GM12891 (cell line): ENCODE data around the gene MAML2.

Source experiments
- DNase-seq: peaks from one replicate; pipeline ENCODE4 v3.0.0; 2011; ENCODE audit warnings: low spot score; ENCODE audit not compliant: insufficient read length
- FAIRE-seq: peaks from 2 replicates; lab custom pipeline; 2011; peaks lifted over from hg19 to GRCh38; lab: Jason Lieb, UNC
- PAX5 ChIP-seq: IDR thresholded peaks from 2 replicates; pipeline ENCODE4 v1.6.1; 2011; ENCODE audit warnings: low read length, moderate library complexity, mild to moderate bottlenecking; ENCODE audit not compliant: insufficient read depth, severe bottlenecking
- POLR2A ChIP-seq: IDR thresholded peaks from 2 replicates; pipeline ENCODE4 v1.6.1; 2011; ENCODE audit warnings: low read depth, low read length, control low read depth
- POLR2AphosphoS5 ChIP-seq: IDR thresholded peaks from 2 replicates; pipeline ENCODE4 v1.6.1; 2011; ENCODE audit warnings: low read depth, low read length, control low read depth
- POU2F2 ChIP-seq: IDR thresholded peaks from 2 replicates; pipeline ENCODE4 v1.6.1; 2011; ENCODE audit warnings: low read depth, mild to moderate bottlenecking, control low read depth, low read length, moderate library complexity
- SPI1 ChIP-seq: IDR thresholded peaks from 2 replicates; pipeline ENCODE4 v1.6.1; 2011; ENCODE audit warnings: low read depth, low read length, control low read depth
- TAF1 ChIP-seq: IDR thresholded peaks from 2 replicates; pipeline ENCODE4 v1.6.1; 2011; ENCODE audit warnings: low read depth, low read length, control low read depth

Gene MAML2

DNA sequence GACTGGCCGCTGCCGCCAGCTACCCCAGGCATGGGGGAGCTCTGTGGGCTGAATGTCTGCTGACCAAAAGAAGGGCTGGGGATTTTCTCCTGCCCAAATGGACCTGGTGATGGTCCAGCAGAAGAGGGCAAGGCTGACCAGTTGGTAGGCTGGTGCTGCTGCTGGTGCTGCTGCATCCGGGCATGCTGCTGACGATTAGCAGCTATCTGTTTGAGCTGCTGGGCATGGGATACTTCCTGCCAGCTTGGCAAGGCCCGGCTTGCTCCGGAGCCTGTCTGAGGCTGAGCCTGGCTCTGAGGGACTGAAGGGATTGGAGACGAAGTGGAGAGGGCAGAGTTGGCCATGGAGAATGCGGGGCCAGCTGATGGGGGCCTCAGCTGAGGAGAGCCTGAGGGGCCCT lies 250.5 kb downstream of the MAML2 start:
- FAIRE-seq, result no peak
- no peak for DNase-seq
- no peak for TF ChIP-seq TAF1
- TF ChIP-seq POLR2A, result no peak
- no peak for TF ChIP-seq PAX5
- no peak for TF ChIP-seq POLR2AphosphoS5
- TF ChIP-seq POU2F2, result no peak
- no peak for TF ChIP-seq SPI1

DNA sequence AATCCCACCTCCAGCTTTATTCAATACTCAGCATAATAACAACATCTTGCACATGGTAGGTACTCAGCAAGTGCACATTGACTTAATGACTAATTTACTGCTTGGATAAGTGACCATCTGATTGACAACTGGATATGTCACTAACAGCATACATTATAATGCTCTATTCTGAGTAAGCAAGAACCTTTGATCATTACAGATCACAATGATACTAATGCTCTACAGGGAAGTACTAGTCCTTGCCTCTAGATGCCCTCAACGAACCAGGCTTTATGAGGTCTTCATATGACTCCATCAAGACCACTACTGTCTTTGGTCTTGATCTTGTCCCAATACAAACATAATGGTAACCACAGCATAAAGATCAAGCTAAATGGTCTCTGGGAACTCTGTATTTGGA lies 251.5 kb downstream of the MAML2 start:
- FAIRE-seq, result peak; percentile 55
- TF ChIP-seq PAX5 (no peak), POLR2A (no peak), TAF1 (no peak), POU2F2 (no peak), POLR2AphosphoS5 (no peak), SPI1 (no peak)
- no peak for DNase-seq

DNA sequence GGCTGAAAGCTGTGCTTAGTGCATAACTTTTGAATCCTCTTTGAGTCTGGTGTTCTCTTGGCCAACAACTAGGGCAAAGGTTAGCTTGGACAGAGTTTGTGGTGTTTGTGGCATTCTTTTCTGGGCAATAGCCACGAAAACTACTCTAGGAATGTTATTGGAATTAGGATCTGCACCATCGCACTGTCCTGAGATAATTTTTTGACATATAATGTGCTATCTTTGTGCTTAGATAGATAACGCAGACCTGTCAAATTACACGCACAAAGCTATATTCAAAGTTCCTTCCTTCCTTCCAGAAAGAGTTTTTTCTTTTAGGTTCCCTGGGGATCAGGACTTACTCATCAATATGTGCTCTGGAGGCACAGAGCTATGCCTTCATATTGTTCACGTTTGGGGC lies 252.3 kb downstream of the MAML2 start:
- FAIRE-seq (no peak), DNase-seq (no peak)
- TF ChIP-seq SPI1 (no peak), POLR2AphosphoS5 (no peak), POLR2A (no peak)

DNA sequence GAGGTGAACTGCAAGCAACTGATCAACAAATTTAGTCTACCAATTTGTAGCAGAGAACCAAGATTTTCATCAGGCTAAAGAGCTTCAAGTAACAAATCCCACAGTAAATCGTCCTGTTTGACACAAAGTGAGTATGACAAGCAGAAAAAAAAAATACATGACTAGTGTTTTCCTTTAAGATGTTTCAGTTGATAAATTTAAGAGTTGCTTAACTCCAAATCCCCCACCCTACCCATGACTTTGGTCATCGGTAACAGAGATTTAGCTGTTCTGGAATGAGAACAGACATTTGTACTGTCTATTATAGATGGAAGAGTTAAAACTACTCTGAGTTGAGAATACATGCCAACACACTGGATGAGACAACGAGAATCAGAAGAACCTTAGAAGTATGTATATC lies 254.1 kb downstream of the MAML2 start:
- TF ChIP-seq PAX5 (no peak), TAF1 (no peak), POU2F2 (no peak), POLR2AphosphoS5 (no peak), POLR2A (no peak), SPI1 (no peak)
- FAIRE-seq (no peak), DNase-seq (no peak)

DNA sequence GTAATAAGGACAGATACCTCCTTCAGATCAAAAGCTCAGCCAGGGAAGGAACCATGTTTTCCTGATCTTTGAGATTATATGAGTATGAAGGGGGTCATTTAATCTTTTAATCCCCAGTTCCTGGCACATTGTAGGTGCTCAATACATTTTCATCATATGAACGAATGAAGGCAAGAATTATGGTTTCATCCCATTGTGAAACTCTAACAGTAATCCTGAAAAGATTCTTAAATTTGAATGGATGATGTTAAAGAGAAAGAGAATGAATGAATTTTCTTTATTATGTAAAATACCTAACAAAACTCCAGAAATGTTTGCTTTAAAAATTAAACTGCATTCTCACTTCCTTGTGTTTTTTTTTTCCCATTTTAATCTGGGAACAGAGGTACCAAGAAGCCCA lies 256.9 kb downstream of the MAML2 start:
- no peak for FAIRE-seq
- TF ChIP-seq SPI1, result no peak
- TF ChIP-seq PAX5, result no peak
- no peak for TF ChIP-seq POLR2AphosphoS5
- TF ChIP-seq TAF1, result no peak
- no peak for TF ChIP-seq POLR2A
- TF ChIP-seq POU2F2, result no peak
- DNase-seq, result no peak

DNA sequence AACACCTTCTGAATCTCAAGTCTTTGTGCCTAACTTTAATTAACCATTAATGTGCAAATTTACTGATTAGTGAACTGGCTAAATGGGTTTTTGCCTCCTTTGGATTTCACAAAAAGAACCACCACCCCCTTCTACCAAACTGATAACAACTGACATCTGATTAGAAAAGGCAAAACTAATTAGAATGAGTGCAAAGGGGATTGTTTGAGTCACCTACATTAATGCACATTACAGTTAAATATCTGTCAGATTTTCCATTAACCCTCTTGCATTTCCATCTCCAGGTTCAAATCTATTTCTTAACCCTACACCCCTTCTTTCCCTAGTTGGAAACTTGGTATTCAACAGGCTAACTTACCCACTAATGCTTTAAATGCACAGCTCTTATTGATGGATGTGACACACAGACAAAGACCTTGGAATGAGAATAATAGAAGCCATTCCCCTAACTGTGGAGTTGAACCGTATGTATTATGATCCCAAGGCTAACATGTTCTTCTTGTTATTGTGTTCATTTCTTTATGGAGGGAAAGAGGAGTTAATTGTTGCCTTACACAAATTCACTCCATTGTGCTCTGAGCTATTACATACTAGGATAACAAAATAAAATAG lies 257.6 kb downstream of the MAML2 start:
- TF ChIP-seq PAX5 (no peak), POLR2AphosphoS5 (no peak), TAF1 (no peak), POU2F2 (no peak), POLR2A (no peak), SPI1 (no peak)
- FAIRE-seq (no peak), DNase-seq (no peak)

DNA sequence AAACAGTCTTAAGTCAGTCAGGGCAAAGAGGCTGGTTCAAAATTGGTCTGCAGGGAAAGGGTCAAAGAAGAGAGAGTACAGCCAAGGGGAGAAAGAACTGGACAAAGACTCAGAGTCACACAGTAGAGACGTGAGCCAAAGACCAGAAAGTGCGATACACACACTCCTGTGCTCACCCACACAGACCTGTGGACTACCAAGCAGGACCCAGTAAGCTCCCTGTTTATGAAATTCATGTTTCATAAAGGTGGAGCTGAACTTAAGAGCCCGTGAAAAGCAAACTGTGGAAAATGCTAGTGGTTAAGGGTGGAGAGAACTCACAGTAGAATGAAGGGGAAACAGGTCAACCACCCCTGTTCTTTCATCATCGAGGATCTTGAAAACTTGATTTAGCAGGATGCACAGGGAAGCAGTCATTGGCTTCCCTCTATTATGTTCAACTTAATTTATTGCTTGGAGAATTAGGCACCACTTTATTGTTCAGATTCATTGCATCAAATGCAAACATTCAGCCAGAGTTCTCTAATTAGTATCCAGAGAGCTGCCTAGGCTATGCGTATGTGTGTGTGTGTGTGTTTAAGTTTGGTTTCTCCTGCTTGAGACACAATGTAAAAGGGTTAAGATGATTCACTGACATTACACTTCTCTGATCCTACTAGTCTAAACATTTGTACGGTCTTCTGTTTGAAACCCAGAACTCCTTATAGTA lies 258.2 kb downstream of the MAML2 start:
- no peak for FAIRE-seq
- TF ChIP-seq POLR2A, result no peak
- TF ChIP-seq PAX5, result no peak
- TF ChIP-seq TAF1, result no peak
- TF ChIP-seq POLR2AphosphoS5, result no peak
- TF ChIP-seq POU2F2, result no peak
- TF ChIP-seq SPI1, result no peak
- no peak for DNase-seq

DNA sequence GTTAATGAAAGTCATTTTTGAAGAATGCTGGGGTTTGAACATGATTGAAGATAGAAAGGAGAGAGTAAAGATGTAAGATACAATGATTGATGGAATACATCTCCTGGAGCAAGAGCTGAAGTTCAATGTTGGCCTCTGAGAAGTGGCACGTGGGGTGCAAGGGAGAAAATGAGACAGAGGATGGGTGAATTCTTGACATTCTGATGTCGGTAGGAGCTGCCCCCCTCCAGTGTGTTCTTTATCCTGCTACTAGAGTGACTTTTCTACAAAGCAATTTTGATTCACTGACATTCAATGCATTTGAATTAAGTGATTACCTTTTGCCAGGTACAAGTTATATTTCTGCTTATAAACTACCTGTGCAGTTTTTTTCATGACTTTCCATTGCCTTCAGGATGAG lies 260.1 kb downstream of the MAML2 start:
- FAIRE-seq (no peak), DNase-seq (no peak)
- TF ChIP-seq POLR2AphosphoS5, result no peak
- no peak for TF ChIP-seq POLR2A
- no peak for TF ChIP-seq POU2F2
- TF ChIP-seq SPI1, result no peak
- TF ChIP-seq PAX5, result no peak
- no peak for TF ChIP-seq TAF1

DNA sequence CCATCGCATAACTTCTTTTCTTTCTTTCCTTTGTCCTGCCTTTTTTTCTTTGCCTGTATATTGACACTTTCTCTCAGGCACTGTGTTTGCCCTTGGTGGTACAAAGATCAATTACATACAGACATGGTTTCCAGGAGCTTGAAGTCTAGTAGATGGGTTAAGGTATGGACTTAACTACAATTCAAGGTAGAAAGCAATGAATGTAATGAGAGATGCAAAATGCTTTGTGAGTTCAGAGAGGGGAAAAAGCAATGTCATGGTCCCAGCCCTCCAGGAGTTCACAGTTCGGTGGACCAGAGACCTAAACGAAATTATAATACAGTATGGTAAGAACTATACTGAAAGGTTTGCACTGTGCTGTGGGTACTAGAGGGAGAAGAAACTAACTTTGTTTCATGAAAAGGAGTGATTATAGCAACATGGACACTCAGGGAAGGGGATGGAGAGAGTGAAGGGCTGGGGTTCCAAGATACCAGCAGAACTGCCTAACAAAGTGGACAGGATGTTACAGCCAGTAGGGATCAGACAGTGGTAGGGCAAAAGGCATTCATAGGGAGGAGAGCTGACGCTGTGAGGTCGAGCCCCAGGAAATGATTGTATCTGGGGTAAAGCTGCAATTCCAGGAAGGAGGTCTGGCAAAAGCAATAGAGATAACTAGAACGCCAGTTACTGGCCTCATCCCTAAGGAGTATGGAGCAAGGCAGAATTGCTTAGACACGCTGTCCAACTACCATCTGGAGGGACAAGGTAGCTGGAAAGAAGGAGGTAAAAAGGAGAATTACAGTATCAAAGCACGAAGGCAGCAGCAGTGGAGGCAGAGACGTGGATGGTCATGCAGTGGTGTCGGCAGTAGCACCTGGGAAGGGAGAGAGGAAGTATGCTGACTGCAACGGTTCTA lies 260.7 kb downstream of the MAML2 start:
- DNase-seq (no peak), FAIRE-seq (no peak)
- TF ChIP-seq PAX5, result no peak
- no peak for TF ChIP-seq POLR2AphosphoS5
